ENCODE results near the gene CCDC50.
A peak's percentile ranks its signal among the peaks of the same experiment; 100 is the strongest.

DNA sequence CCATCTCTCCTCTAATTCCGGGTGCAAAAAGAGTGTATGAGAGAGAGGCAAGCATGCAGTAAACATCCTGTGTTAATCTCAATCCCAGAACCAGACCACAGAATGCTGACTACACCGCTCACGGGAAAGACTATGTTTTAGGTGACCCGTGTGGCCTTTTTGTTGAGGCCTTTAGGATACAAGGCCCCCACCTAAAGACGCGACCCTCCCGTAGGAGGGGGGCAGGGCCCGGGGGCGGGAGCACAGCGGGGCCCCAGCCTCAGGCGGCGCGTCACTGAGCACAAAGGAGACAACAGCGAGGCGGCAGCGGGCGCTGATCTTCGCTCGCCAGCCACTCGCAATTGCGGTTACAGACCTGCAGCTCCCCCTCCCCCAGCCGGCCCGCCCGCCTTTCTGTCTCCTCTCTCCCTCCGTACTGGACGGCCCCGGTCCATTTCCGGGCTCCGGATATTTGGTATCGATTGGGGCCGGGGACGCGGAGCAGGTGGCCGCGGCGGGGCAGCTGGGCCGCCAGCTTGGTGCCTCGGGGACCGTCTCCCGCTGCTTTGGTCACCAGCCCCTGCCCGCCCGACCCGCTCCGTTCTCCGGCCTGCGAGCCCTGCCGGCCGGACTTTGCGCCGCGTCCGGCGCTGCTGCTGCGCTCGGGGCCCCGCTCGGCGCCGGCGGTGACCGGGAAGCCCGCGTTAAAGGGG lies at the start of gene CCDC50:
- TF ChIP-seq CTCF (IDR thresholded peaks at IDR 0.05; ENCODE audit: insufficient read depth, low read length) (no peak), GABPA (IDR thresholded peaks at IDR 0.05; ENCODE audit: low read depth) (no peak), POLR2AphosphoS5 (IDR thresholded peaks at IDR 0.05; ENCODE audit: low read depth) (peak; percentile 51; the same call in 1 of the 2 replicates)
- TF ChIP-seq, protein P1, sequence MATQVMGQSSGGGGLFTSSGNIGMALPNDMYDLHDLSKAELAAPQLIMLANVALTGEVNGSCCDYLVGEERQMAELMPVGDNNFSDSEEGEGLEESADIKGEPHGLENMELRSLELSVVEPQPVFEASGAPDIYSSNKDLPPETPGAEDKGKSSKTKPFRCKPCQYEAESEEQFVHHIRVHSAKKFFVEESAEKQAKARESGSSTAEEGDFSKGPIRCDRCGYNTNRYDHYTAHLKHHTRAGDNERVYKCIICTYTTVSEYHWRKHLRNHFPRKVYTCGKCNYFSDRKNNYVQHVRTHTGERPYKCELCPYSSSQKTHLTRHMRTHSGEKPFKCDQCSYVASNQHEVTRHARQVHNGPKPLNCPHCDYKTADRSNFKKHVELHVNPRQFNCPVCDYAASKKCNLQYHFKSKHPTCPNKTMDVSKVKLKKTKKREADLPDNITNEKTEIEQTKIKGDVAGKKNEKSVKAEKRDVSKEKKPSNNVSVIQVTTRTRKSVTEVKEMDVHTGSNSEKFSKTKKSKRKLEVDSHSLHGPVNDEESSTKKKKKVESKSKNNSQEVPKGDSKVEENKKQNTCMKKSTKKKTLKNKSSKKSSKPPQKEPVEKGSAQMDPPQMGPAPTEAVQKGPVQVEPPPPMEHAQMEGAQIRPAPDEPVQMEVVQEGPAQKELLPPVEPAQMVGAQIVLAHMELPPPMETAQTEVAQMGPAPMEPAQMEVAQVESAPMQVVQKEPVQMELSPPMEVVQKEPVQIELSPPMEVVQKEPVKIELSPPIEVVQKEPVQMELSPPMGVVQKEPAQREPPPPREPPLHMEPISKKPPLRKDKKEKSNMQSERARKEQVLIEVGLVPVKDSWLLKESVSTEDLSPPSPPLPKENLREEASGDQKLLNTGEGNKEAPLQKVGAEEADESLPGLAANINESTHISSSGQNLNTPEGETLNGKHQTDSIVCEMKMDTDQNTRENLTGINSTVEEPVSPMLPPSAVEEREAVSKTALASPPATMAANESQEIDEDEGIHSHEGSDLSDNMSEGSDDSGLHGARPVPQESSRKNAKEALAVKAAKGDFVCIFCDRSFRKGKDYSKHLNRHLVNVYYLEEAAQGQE (IDR thresholded peaks at IDR 0.05; ENCODE audit: insufficient replicate concordance, low read depth), result no peak
